ENCODE data around the gene SLC44A1. TPM values are rescaled to one million over a fixed set of nuclear protein-coding genes. Genes with fewer than 3 reads are reported as not detected.

SLC44A1 gene
- total RNA-seq, 4 donors from 2014 or later, result 51.1 to 82.2 (median 70.5) TPM

DNA sequence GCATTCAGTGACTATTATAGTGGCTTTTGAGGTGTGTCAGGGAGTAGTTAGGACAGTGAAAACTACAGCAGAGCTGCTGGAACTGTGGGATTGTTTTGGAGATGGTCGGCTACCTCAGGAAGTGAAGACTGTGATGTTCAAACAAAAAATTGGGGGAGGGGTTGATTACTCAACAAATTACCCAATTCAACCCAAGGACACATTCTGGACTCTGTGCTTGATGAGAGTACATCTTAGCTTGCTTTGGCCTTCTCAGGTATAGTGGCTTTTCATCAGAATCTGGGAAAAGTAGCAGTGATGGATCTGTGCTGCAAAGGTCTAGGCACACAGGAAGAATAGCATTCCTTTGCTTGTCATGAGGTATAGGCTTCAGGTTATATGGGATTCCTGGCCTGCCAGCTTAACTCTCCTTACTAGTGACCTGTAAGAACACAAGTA, 47.0 kb downstream of the SLC44A1 start:
- H3K4me3 ChIP-seq (ENCODE audit: low read depth, poor library complexity, severe bottlenecking), result no peak overlapping the region
- no peak for TF ChIP-seq CTCF (IDR thresholded peaks at IDR 0.05)
- TF ChIP-seq POLR2A (IDR thresholded peaks at IDR 0.05), result no peak
- intact Hi-C loops (cut with DNase I; ENCODE audit: low total_unique reads), result no loop called here
- WGBS, 2 donors, result 66 to 74% methylated on average over 1 of the region's 1 CpG
- no peak for DNase-seq (ENCODE audit: low spot score in 2 of 2)

- no peak for DNase-seq (ENCODE audit: low spot score in 2 of 2)
- no peak overlapping the region for H3K4me3 ChIP-seq (ENCODE audit: low read depth, poor library complexity, severe bottlenecking)
- 69 to 83% methylated on average over 2 of the region's 2 CpGs for WGBS, 2 donors
- TF ChIP-seq POLR2A (IDR thresholded peaks at IDR 0.05) (no peak), CTCF (IDR thresholded peaks at IDR 0.05) (no peak)
- intact Hi-C loops (cut with DNase I; ENCODE audit: low total_unique reads), result no loop called here
These were observed 47.5 kb downstream of the SLC44A1 start for GRCh38 chr9:105291938-105292337.

DNA sequence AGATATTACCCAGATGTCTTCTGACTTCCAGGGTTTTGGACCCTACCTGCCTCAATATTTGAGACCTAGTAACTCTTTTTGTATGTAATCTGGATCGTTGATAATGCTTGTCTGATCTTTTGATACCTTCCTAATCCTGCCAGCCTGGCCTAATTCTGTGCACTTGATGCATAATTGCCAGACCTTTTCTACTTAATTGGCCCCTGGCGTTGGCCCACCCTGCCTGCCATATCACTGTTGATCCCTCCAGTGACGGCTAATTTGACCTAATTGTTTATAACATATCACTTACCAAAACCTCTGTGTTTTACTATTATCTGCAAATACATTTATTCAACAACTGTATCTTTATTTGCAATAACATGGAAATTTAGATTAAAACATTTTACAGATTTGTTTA, 49.0 kb downstream of the SLC44A1 start:
- TF ChIP-seq CTCF (IDR thresholded peaks at IDR 0.05) (no peak), POLR2A (IDR thresholded peaks at IDR 0.05) (no peak)
- no peak overlapping the region for H3K4me3 ChIP-seq (ENCODE audit: low read depth, poor library complexity, severe bottlenecking)
- intact Hi-C loops (cut with DNase I; ENCODE audit: low total_unique reads), result no loop called here
- 77 to 80% methylated on average over 3 of the region's 3 CpGs for WGBS, 2 donors
- DNase-seq (ENCODE audit: low spot score in 2 of 2), result no peak

GRCh38 chr9:105295201-105295550, 50.7 kb downstream of the SLC44A1 start:
- intact Hi-C loops (cut with DNase I; ENCODE audit: low total_unique reads), result no loop called here
- 88 to 91% methylated on average over 2 of the region's 2 CpGs for WGBS, 2 donors
- no peak for TF ChIP-seq CTCF (IDR thresholded peaks at IDR 0.05)
- no peak for DNase-seq (ENCODE audit: low spot score in 2 of 2)
- H3K4me3 ChIP-seq (ENCODE audit: low read depth, poor library complexity, severe bottlenecking), result no peak overlapping the region

GRCh38 chr9:105295986-105296385, 51.5 kb downstream of the SLC44A1 start:
- no peak for DNase-seq (ENCODE audit: low spot score in 2 of 2)
- WGBS, 2 donors, result 84 to 88% methylated on average over 4 of the region's 4 CpGs
- H3K4me3 ChIP-seq (ENCODE audit: low read depth, poor library complexity, severe bottlenecking), result no peak overlapping the region
- TF ChIP-seq CTCF (IDR thresholded peaks at IDR 0.05) (no peak), POLR2A (IDR thresholded peaks at IDR 0.05) (no peak)
- intact Hi-C loops (cut with DNase I; ENCODE audit: low total_unique reads), result no loop called here

DNA sequence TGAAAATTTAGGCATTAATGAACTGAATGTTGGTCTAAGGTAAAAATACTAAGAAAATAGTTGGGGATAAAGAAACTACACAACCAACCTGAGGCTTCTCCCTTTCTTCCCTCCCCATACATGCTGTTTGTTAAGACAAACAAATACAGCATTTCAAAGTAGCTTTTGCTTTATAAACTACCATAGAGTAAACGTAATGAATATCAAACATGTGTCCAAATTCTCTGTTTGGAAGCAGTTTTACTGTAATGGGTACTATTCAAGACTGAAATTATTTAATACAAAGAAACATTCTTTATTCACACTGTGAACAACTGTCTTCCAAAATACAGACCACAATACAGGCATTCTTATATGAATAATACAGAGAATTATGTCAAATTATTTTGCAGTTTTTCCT, 52.0 kb downstream of the SLC44A1 start:
- TF ChIP-seq POLR2A (IDR thresholded peaks at IDR 0.05), result no peak
- TF ChIP-seq CTCF (IDR thresholded peaks at IDR 0.05), result no peak
- no peak overlapping the region for H3K4me3 ChIP-seq (ENCODE audit: low read depth, poor library complexity, severe bottlenecking)
- 49 to 62% methylated on average over 1 of the region's 1 CpG for WGBS, 2 donors
- no peak for DNase-seq (ENCODE audit: low spot score in 2 of 2)
- intact Hi-C loops (cut with DNase I; ENCODE audit: low total_unique reads), result no loop called here
